GM18507 (cell line): Measurements from ENCODE around the gene P3H2.
"Not testable (repeated sequence)": the region's sequence is repeated elsewhere in the genome, so short reads cannot be mapped to it uniquely, and the experiment has no call there.

Experiments
- DNase-seq: peaks from one replicate; pipeline ENCODE4 v3.0.0; 2011; ENCODE audit warnings: low read depth; ENCODE audit not compliant: insufficient read length; ENCODE audit errors: extremely low spot score
- FAIRE-seq: peaks from 2 replicates; lab custom pipeline; 2011; peaks lifted over from hg19 to GRCh38; lab: Jason Lieb, UNC

Gene P3H2

DNA sequence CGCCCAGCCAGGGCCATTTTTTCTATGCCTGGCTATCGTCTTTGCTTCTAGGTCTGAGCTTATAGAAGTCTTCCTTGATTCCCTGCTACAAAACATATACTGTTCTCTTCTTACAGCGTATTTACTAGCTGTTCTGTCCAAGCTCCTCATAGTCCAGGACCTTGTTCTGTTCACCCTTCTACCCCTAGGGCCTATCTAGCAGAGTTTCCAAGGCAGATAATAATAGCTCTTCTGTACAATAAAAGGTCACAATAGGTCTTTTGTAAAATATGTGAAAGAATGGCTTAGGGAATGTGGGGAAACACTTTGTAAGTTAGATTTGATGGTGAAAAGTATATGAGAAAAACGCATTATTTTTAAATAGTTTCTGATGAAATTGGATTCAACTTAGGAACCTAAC is 158.2 kb downstream of the P3H2 start:
- DNase-seq, result no peak
- FAIRE-seq, result no peak

DNA sequence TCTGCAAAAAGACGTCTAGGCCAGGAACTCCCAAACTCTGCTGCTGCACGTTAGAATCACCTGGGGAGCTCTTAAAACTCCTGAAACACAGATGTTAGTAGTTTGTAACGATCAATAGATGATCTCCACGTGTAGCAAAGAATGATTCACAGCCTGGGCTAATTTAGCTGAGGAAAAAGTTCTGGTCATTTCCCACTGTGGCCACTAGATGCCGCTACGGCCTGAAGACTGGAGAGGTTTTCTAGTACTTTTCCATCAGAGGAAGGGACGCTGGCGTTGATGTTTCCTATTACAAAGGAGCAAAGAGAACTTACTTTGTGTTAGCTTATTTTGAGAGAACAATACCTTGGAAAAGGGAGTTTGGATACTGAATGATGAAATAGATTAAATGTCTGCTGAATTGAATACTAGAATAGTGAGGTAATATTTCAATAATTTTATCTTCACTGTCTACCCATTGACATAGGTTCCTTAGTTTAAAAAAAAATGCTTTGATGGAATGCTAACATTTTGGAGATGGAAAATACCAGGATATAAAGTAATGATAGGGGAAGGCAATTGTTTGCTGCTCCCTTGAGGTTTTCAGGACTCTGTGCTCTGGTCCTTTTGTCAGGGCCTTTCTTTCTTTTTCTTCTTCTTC is 159.1 kb downstream of the P3H2 start:
- DNase-seq, result peak; percentile 52
- FAIRE-seq, result peak; percentile 91

- not testable (repeated sequence) for FAIRE-seq, DNase-seq
Measured at GRCh38 chr3:189961086-189961485, 159.6 kb downstream of the P3H2 start.

DNA sequence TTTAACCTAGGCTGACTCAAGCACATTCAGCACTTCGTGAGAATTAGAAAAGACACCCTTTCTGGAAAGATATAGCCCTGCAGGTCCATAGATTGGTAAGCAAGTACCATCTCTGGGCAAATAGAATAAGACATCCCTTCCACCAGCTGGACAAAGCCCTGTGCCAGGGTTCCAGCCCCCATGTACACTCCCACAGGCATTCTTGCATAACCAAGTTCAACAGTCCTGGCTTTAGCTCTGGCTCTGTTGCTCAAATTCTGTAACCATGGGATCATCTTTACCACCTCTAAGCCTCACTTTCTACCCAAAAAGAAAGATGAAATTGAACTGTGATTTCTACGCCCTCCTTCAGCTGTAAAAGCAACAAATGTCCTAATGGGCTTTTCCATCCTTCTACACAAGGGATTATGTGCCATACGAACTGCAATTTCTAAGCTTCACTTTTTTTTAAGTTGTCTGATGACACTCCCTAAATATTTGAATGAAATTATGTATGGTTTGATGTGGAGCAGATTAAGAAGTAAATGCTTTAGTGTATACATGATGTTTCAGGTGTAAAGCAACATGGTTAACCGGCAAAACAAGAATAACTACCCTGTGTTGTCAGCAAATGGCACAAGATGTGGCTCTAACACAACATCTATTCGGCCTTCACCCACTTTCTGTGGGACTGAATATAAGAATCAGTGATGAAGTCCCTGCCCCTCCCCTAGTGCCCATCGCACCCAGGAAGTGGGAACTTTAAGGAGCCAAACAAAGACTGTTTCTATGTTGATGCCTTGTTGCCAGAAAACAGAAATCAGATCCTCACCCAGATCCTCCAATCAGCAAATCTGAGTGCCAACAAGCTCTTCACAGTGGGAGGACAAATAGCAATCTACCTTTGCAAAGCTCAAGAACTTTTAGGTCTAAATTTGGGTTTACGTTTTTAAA is 165.7 kb downstream of the P3H2 start:
- DNase-seq (no peak), FAIRE-seq (no peak)

DNA sequence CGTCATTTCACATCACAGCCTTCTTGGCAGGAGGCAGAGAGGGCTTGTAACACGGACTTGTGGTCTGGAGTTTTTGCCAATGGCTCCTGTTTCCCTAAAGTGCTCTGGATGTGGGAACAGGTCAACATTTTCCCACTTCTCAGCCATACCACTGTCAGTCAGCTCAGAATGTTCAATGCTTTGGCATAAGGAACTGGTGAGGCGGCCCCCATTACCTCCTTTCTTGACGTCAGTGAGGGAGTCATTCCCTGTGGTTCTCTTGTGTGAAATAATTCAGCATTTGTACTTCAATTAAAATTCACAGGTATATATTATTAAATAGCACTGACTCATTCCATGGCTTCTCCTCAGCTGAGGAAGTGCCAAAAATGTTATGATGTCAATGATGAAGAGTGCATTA is 167.1 kb downstream of the P3H2 start:
- no peak for FAIRE-seq

GRCh38 chr3:189952272-189952671 is 168.4 kb downstream of the P3H2 start:
- no peak for FAIRE-seq
- DNase-seq, result no peak

More for the DNA sequence above, 167.1 kb downstream of the P3H2 start:
- DNase-seq, result no peak

GRCh38 chr3:189950258-189950657 is 170.4 kb downstream of the P3H2 start:
- no peak for FAIRE-seq
- no peak for DNase-seq

DNA sequence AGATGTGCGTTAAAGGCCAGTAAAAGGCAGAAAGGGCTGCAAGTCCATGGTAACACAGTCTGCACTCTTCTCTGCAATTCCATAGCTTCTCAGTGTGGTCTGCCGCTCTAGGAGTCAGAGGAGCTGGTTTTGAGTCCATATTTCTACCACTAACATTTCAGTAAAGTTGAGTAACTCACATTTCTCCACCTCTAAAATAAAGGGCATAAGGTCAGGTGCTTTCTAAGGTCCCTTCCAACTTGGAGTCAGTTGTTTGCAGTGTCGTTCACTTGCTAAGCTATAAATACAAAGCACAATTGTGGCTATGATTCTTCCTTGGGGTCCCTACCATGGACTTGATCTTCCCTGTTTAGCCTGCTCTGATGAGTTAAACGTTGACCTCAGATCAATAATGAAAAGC is 171.1 kb downstream of the P3H2 start:
- FAIRE-seq (no peak), DNase-seq (no peak)

- FAIRE-seq, result no peak
- DNase-seq, result no peak
Measured at GRCh38 chr3:189948724-189949045, 172.0 kb downstream of the P3H2 start.

GRCh38 chr3:189947948-189948723 is 172.6 kb downstream of the P3H2 start:
- FAIRE-seq (peak; percentile 73), DNase-seq (no peak)

DNA sequence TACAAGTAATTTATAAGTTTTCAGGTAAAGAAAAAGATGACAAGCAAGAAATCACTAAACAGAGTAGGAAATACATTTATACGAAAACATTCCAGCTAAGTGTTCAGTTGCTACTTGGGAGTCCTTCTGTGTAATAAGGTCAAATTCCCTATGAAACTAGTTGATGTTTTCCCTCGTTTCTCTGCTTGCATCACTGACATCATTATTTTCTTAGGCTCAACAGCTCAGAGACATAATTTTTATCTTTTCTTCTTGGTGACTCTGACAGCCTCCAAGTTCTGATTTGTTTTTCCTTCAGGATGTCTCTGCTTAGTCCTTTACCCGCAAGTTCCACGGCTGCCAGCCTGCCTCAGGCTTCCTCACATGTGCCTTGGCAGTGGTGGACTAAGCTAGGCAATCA is 173.6 kb downstream of the P3H2 start:
- DNase-seq (no peak), FAIRE-seq (no peak)

DNA sequence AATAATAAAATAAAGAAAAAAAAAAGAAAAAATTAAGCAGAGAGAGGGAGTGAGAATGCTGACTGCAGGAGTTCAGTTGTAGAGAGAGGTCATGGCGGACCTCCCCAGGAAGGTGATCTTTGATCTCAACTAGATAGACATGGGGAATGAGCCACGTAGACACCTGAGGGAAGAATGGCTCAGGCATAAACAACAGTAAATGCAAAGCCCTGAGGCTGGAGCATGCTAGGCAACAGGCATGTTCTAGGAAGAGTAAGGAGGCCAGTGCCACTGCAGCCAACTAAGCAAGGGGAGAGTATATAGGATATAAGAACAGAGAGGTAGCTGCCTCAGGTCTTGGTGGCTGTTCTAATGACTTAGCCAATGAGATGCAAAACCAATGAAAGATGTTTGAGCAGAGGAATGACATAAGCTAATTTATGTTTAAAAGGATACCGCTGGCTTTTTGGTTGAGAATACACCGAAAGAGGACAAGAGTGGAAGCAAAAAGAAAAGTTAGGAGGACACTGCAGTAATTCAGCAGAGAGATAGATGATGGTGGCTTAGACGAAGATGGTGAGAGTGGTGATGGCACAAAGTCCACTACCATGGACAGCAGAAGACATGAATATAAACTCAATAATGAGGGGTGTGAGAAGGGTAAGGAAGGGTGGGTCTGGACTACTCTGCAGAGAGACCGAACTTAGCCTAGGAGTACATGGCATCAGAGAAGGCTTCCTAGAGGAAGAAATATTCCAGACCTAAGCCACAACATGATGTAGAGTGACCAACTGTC is 174.6 kb downstream of the P3H2 start:
- FAIRE-seq, result no peak

GRCh38 chr3:189944285-189945145 is 176.2 kb downstream of the P3H2 start:
- DNase-seq (no peak), FAIRE-seq (no peak)

More for the DNA sequence above, 174.6 kb downstream of the P3H2 start:
- no peak for DNase-seq

GRCh38 chr3:189942948-189943347 is 177.7 kb downstream of the P3H2 start:
- no peak for FAIRE-seq
- no peak for DNase-seq

DNA sequence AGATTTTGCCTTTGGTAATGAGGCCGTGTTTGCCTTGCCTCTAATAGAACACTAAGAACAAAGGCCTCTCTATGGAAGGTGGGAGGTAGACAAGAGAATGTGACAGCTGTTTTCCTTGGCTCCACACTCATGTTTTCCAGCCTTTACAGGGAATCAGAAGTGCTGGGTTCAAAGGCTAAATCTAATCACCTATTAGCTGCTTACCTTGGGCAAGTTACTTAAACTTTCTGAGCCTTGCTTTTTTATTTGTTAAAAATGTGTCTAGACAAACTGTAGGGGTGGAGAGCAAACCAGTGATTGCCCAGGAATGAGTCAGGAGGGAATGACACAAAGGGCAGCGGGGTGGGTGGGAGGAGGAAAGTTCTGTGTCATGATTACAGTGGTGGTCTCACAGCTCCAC is 179.0 kb downstream of the P3H2 start:
- no peak for DNase-seq
- FAIRE-seq, result no peak

DNA sequence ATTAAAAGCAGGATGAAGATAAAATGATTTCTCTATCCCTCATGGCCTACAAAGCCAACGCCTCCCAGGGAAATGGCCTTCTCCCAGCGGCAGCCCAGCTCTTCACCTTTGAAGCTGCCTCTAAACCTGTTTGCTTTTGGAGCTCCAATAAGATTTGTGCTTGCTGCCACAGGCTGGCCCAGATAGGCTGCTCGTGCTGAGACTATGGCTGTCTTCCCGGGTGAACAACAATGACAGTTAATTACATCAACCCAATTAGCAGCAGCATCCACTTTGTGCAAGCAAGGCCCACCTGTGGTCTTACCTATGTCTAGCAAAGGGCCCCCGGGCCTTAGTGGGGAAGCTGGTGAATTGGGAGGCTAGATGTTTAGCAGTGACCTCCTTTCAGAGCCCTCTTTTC is 179.6 kb downstream of the P3H2 start:
- no peak for FAIRE-seq
- DNase-seq, result no peak

GRCh38 chr3:189937302-189938127 is 183.2 kb downstream of the P3H2 start:
- no peak for DNase-seq
- no peak for FAIRE-seq
